Erythroblast (primary cell): ENCODE data around the gene PAM.

ENCODE experiments used
- GATA1 ChIP-seq: IDR thresholded peaks from 2 replicates; pipeline ENCODE4 v1.6.1; 2011; ENCODE audit warnings: low read depth, mild to moderate bottlenecking, control low read depth, low read length, moderate library complexity
- POLR2A ChIP-seq: IDR thresholded peaks from 2 replicates; pipeline ENCODE4 v1.6.1; 2011; ENCODE audit warnings: mild to moderate bottlenecking, low read length

DNA sequence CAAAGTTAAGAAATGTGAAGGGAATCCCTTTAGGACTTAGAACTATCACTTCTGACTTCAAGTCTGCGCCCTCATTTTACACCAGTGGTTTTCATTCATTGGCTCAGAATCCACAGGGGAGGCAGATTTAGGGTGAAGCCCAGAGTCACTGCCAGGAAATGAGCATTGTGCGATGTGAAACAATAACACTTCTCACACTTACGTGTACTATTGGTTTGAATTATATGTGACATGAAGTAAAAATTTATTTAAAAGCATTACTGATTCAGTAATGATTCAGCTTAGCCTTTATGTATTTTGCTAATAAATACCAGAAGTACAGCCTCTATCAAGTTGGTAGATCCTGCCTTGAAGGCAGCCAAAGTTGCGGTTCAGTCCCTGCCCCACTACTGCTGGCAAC is 98.6 kb downstream of the PAM start:
- TF ChIP-seq POLR2A (no peak), GATA1 (no peak)
